LHCN-M2 (cell line): ENCODE results near the gene DDX19B. TPM values are rescaled to one million over a fixed set of nuclear protein-coding genes. Genes with fewer than 3 reads are reported as not detected.
A peak's percentile ranks its signal among the peaks of the same experiment; 100 is the strongest.
"Not testable (repeated sequence)": the region's sequence is repeated elsewhere in the genome, so short reads cannot be mapped to it uniquely, and the experiment has no call there.

Source experiments
- DNase-seq: peaks from one replicate; pipeline ENCODE4 v3.0.0-alpha.2; 2012; ENCODE audit warnings: low read depth
- total RNA-seq: library from RNA; depleted of rRNA; stranded (reverse); fragments of >200 nt; gene quantifications from 2 replicates; pipeline ENCODE4 v1.2.3, GENCODE V29; 2014

DDX19B gene
- total RNA-seq, 1 experiment from 2014 or later: 27.0 TPM

DNA sequence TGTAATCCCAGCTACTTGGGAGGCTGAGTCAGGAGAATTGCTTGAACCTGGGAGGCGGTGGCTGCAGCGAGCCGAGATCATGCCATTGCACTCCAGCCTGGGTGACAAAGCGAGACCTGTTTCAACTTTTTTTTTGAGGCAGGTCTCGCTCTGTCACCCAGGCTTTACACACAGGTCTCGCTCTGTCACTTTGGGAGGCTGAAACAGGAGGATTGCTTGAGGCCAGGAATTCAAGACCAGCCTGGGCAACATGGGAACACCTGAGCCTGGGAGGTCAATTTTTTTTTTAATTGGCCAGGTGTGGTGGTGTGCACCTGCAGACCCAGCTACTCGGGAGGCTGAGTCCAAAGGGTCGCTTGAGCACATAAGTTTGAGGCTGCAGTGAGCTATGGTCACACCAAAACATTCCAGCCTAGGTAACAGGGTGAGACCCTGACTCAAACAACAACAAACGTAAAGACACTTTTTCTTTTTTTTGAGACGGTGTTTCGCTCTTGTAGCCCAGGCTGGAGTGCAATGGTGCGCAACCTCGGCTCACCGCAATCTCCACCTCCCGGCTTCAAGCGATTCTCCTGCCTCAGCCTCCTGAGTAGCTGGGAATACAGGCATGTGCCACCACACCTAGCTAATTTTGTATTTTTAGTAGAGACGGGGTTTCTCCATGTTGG is 11.5 kb upstream of the DDX19B start:
- not testable (repeated sequence) for DNase-seq

DNA sequence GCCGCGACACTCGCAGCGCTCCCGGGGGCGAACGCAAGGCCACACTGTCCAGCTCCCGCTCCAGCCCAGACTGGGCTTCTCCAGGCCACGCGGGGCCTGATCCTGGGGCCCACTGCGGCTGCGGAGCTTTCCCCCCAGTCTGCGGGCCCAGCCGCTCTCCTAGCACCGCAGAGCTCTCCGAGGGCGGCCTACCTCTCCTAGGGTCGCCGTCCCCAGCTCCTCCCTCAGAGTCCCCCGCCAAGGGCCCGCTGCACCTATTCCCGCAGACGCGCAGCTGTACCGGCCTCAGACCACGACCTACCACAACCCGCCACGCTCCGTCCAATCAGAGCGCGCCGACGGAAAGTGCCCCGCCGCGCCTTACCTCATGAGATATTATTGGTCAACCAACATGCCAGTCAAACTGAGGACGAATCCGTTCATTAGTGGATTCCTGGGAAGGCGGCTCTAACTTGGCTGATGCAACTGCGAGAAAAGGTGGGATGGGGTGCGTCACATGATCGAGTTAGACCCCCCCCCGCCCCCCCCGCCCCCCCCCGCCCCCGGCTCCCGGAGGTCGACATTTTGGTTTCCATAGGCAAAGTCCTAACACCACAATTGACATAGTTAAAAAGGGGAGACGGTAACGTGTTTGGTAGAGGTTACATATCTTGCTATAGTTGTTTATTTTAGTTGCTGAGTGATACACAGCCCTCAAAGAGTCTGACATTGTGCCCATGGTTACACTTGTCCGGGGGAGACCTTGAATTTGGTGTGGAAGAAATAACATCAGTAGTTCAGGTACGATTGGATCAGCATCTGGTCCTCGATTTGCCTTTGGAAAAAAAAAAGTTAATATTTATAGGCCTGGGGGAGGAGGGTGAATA is 9.5 kb upstream of the DDX19B start, which contains the start of gene AARS1:
TSS of gene AARS1 (minus strand) at position 278 of the 866 bp plus-strand sequence. CDS start 6,743 bp downstream, outside the sequence.
- peak; percentile 100 for DNase-seq

DNA sequence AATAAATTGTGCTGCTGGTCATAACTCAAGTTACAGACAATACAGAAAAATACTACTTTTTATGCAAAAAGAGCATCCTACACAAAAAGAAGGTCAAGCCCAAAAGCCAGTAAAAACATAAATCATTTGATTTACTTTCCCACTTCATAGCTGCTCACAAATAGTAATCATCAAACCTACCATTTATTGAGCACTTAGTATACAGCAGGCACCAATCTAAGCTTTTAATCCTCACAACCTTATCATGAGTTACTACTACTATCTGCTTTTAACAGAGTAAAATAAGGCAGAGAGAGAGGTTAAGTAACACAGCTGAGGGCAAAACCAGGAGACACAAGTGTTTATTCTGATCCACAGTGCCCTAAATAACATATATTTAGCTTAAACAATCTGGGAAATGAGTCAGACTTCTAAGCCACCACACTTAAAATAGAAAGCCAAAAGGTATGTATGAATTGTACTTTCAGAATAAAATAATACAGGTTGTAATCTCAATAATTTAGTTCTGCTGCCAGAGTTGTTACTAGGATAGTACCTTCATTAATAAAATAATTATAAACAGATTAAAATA is 8.0 kb upstream of the DDX19B start:
- DNase-seq: no peak

DNA sequence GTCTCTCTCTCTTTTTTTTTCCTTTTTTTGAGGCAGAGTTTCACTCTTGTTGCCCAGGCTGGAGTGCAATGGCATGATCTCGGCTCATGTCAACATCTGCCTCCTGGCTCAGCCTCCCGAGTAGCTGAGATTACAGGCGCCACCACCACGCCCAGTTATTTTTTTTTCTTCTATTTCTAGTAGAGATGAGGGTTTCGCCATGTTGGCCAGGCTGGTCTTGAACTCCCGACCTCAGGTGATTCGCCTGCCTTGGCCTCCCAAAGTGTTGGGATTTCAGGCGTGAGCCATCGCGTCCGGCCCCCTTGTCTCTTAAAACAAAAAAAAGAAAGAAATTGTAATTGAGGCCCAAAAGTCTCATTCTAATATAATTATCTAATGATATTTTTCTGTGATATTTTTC is 6.8 kb upstream of the DDX19B start:
- DNase-seq: not testable (repeated sequence)

DNA sequence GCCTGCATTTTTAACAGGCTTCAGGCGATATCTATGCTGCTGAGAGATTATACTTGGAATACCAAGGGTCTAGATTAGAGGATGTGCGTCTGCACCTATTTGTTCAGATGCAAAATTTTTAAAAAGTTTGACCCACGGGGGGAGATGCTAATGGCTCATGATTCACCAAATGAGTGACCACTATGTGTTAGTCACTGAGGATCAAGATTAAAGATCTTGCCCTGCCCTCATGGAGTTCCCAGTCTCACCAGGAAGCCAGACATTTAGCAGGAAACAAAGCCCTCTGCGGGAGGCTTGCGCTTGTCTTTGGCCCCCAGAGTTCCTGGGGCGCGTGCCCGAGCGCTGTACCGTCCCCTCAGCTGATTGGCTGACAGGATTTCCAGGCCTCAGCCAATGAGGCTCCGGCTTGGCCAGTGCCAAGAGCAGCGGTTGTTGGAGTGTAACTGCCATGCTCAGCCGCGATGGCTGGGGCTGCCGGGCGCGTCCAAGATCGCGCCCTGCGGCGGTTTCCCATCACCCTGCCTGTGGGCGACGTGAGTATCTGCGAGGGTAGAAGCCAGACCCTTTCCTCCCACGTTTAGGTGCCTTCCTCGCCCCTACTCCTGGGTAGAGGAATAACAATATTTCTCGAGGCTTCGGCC is 4.5 kb upstream of the DDX19B start:
- no peak for DNase-seq

DNA sequence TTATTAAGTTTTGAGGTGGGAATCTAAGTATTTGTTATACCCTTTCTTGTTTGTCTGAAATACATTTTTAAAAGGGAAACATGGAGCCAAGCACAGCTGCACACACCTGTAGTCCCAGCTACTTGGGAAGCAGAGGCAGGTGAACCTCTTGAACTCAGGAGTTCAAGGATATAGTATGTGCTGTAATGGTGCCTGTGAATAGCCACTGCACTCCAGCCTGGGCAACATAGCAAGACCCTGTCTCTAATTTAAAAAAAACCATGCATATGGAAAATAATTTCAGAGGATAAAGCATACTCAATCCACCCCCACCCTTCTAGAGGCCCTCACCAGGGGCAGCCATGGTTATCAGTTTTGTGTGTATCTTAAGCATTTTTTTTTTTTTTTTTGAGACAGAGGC is 3.4 kb upstream of the DDX19B start:
- no peak for DNase-seq

DNA sequence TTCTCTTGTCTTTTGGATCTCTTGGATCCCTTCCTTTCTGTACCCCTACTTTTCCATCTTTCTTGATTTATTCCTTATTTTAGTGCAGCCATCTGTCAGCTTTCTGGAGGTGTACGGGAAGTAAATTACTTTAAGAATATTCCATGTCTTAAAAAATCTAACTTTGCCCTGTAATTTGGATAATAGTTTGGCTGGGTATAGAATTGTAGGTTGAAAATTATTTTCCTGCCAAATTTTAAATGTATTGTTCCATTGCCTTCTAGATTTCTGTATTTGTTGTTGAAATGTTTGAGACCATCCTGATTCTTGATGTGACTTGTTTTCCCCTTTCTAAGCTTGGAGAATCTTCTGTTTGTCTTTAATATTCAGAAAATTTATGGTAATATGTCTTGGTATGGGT is 2.1 kb downstream of the DDX19B start:
- no peak for DNase-seq

DNA sequence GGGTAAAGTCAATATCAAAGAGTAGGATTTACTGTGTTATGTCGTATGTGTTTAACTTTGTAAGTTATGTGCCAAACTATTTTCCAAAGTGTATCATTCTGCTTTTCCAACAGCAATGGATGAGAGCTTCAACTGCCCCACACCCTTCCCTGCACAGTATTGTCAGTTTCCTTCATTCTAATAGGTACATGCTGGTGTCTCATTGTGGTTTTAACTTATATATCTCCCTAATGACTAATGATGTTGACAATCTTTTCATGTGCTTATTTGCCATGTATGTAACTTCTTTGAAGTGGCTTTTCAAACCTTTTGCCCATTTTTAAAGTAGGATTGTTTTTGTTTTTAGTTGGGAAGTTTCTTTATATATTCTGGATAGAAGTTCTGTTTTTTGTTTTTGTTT is 3.8 kb downstream of the DDX19B start:
- DNase-seq: no peak

DNA sequence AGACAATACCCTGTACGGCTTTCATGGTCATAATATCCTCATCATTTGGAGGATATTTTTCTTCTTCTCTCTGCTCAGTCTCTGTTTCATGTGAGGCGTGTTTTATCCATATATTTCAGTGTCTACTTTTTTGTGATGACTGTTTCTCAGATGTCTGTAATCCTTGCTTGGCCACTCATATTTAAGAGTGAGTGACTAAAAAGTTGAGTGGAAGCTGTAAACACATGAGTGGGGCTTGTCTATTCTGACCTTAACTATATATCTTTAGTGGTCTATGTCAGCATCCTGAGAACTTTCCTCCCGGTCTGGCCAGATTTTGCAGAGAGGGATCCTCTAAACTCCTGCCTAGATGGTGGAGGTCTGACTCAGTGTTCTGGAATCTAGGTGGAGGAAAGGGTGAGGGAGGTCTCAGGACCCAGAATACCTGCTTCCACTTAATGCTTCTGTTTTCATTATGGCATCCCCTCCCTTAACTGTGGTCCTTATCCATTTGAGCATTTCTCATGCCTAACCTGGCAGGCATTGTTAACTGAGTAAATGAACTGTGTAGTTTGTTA is 6.0 kb downstream of the DDX19B start:
- DNase-seq: no peak

DNA sequence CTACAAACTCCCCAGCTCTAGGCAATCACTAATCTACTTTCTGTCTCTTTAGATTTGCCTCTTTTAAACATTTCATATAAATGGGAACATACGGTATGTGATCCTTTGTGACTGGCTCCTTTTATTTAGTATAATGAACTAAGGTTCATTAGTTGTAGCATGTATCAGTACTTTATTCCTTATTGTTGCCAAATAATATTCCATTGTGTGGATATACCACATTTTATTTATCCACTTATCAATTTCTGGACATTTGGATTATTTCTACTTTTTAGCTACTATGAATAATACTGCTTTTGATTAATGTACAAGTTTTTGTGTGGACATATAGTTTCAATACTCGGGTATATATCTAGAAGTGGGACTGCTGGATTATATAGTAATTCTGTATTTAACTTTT is 7.9 kb downstream of the DDX19B start:
- no peak for DNase-seq

DNA sequence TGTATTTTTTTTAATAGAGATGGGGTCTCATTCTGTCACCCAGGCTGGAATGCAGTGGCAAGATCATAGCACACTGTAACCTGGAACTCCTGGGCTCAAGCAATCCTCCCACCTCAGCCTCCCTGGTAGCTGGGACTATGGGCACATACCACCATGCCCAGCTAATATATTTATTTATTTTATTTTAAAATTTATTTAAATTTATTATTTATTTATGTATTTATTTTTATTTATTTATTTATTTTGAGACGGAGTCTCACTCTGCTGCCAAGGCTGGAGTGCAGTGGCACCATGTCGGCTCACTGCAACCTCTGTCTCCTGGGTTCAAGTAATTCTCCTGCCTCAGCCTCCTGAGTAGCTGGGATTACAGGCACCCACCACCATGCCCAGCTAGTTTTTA is 8.7 kb downstream of the DDX19B start:
- not testable (repeated sequence) for DNase-seq

DNA sequence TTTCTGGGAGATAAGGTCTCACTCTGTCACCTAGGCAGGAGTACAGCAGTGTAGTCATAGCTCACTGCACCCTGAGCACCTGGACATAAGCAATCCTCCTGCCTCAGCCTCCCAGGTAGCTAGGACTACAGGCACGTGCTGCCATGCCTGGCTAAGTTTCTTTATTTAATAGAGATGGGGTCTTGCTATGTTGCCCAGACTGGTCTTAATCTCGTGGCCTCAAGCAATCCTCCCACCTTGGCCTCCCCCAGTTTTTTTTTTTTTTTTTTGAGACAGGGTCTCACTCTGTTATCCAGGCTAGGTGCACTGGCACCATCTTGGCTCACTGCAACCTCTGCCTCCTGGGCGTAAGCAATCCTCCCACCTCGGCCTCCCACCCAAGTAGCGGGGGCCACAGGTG is 21.1 kb downstream of the DDX19B start:
- DNase-seq: no peak

DNA sequence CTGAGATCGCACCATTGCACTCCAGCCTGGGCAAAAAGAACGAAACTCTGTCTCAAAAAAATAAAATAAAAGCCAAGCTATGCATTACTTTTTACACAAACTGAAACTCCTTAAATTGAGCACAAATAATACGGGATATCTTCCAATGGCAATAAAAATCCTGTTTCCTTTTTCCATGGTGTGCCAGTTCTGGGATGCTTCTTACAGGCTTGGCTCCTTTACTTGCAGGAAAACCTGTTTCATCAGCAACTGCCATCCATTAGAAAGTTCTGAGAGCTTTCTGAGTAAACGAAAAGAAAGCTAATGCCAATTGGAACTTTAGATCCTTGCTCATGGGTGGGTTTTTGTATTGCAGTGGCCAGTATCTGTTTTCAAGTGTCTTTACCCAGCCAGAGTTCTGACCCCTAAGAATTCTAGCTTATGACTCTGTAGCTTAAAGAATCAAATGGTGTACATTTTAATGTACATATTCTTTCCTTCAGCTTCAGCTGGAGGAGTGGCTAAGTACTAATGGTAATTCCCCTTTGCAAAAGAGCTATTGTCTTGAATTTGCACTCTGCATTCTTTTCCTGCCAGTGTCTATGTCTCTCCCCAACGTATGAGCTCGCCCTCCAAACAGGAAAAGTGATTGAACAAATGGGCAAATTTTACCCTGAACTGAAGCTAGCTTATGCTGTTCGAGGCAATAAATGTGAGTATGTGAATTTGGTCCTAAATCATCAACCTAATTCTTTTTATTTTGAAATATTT is 26.2 kb downstream of the DDX19B start:
- DNase-seq: no peak

DNA sequence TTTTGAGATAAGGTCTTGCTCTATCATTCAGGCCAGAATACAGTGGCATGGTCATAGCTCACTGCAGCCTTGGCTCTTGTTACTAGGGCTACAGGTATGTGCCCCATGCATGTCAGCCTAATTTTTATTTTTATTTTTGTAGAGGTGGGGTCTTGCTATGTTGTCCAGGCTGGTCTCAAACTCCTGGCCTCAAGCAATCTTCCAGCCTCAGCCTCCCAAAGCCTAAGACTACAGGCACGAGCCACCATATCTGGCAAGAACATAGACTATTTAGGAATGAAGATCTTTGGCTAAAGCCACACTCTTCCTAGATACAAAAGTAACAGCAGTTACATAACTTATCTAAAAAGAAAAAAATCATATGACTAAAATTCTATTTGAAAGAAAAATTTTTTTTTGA is 32.1 kb downstream of the DDX19B start:
- no peak for DNase-seq

DNA sequence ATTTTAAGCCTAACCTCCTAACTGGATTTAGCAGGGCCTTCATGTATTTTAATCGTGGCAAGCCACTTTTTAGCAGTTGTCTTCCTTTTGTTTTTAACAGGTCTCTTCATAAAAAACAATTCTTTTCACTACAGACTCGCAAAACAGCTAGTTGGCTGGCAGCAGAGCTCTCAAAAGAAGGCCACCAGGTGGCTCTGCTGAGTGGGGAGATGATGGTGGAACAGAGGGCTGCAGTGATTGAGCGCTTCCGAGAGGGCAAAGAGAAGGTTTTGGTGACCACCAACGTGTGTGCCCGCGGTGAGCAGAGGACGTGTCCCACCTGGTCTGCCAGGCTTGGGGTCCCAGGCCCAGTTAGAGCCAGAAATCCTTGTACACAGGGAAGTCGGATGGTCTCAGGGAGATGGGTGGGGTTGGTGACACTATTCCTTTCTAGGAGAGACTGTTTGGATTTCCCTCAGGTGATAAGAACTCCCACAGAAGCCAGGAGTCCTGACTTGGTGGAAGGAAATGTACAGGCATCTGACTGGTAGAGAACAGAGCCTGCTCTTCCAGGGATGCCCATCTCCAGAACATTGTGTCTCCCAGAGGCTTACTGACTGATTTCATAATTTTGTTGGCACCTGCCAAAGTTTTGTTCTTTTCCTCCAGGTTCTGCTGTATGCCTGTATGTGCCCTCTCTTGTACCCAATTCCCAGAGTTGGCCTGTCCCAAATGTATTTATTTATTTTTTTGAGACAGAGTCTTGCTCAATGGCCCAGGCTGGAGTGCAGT is 32.8 kb downstream of the DDX19B start:
- DNase-seq: no peak

DNA sequence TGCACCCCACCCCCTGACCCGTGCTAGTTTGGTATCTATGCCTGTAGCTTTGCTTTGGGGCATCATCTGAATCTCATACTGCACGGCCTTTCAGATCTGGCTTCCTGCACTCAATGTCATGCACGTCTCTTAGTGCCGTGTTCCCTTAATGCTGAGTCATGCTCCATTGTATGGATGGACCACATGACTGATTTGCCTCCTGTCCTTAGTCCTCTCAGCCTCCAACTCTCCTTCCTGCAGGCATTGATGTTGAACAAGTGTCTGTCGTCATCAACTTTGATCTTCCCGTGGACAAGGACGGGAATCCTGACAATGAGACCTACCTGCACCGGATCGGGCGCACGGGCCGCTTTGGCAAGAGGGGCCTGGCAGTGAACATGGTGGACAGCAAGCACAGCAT is 33.7 kb downstream of the DDX19B start:
- not testable (repeated sequence) for DNase-seq

DNA sequence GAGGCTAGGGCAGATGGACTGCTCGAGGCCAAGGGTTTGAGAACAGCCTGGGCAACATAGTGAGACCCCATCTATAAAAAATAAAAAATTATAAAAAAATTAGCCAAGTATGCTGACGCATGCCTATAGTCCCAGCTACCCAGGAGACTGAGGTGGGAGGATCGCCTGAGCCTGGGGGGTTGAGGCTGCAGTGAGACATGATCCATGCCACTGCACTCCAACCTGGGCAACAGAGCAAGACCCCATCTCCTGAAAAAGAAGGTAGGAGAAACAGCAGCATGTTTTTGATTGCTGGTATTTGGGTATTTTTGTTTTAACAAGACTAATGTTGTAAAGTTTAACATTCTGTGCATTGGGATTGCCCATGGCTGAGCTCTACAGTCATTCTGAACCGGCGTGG is 38.8 kb downstream of the DDX19B start:
- DNase-seq: no peak

DNA sequence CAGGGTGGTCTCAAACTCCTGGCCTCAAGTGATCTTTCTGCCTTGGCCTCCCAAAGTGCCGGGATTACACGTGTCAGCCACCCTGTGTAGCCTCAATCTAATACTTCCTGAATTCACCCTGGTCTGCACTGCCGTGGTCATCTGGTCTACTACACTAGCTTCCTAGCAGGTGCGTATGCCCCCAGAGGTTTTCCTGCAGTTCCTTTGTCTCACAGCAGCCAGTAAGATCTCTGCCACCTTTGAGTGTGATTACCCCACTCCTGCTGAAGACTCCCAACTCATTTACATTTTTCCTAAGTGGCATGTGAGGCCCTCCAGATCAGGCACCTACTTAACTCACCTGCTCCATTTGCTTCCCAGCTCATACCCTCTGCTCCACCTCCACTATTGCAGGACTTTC is 42.6 kb downstream of the DDX19B start:
- DNase-seq: no peak

DNA sequence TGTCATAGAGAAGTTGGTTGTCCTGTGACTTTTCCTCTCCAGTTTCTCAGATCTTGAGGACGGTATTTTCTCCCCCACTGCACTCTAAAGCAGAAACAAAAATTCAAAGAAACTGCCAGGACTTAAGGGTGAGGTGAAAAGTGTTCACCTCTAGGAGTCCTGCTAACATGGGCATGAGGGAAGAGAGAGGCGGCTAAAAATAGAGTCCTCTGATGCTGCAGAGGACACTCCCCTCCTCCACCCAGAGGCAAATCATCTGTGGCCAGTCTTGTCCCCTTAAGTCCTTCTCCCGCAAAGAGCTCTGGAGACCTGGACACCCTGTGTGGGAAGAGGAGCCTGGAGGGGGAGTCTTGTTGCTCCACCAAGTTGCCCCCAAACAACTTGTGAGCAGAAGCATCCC is 43.0 kb downstream of the DDX19B start:
- DNase-seq: no peak

DNA sequence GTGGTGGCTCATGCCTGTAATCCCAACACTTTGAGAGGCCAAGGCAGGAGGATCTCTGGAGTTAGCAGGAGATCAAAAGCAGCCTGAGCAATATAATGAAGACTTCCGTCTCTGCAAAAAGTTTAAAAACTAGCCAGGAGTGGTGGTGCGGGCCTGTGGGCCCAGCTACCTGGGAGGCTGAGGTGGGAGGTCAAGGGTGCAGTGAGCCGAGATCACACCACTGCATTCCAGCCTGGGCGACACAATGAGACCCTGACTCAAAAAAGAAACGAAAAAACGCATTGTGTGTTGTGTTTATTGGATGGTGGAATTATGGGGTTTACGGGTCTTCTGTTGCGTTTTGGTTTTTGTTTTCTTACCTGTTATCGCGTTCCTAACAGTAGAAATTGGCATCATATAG is 46.9 kb downstream of the DDX19B start:
- DNase-seq: no peak
